ENCODE data around the gene SLCO6A1. TPM values are rescaled to one million over a fixed set of nuclear protein-coding genes. Genes with fewer than 3 reads are reported as not detected.

The SLCO6A1 gene
- total and polyA plus RNA-seq, 2 experiments from 2014 or later: 0.77 to 1.2 TPM

DNA sequence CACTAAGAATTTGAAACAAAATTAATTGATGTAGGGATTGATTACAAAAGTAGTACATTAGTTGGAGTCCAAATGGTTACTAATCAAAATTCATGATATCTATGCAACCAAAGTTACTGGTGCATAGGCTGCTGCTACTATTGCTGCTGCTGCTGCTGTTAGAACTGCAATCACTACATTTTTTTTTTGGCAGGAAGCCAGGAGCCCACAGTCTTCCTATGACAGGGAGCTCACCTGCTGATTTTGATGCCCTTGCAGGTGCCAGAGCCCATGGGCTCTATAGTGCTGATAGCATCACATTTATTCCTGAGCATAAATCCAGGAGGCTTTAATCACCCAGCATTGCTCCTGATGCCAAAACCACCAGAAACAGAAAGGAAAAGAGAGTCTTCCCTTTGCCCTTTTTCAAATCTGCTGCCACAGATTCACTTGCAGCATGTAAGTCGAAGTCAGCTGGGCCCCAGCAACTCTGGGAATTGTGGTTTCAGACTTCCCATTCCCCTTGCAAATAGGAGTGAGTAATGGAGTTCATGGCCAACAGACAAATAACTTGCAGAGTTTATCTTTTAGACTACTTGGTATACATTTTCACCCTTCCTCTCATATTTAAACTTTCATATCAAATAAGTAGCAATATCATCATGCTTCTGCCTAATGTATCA, 17.6 kb downstream of the SLCO6A1 start:
- Histone ChIP-seq H3K4me3 (no peak overlapping the region), H3K4me1 (ENCODE audit: insufficient read depth) (no peaks in the 10 kb centered on the region), H3K27me3 (no peaks in the 10 kb centered on the region), H3K79me2 (no peaks in the 10 kb centered on the region), H3K36me3 (replicated peaks; ENCODE audit: insufficient read depth, low read depth) (no peaks in the 10 kb centered on the region), H3K4me2 (no peak overlapping the region), H4K20me1 (ENCODE audit: insufficient read depth, poor library complexity, severe bottlenecking) (no peaks in the 10 kb centered on the region), H3K27ac (no peak overlapping the region), H2AFZ (no peak overlapping the region), H3K9me2 (replicated peaks; ENCODE audit: insufficient read depth) (no peaks in the 10 kb centered on the region), H3K9me3 (ENCODE audit: low read depth) (no peaks in the 10 kb centered on the region)
- TF ChIP-seq EZH2 (IDR thresholded peaks at IDR 0.05; ENCODE audit: borderline replicate concordance) (no peak), EZH2phosphoT487 (IDR thresholded peaks at IDR 0.05; ENCODE audit: low read depth, severe bottlenecking, unreplicated experiment) (no peak)
- TF ChIP-seq, protein P1, sequence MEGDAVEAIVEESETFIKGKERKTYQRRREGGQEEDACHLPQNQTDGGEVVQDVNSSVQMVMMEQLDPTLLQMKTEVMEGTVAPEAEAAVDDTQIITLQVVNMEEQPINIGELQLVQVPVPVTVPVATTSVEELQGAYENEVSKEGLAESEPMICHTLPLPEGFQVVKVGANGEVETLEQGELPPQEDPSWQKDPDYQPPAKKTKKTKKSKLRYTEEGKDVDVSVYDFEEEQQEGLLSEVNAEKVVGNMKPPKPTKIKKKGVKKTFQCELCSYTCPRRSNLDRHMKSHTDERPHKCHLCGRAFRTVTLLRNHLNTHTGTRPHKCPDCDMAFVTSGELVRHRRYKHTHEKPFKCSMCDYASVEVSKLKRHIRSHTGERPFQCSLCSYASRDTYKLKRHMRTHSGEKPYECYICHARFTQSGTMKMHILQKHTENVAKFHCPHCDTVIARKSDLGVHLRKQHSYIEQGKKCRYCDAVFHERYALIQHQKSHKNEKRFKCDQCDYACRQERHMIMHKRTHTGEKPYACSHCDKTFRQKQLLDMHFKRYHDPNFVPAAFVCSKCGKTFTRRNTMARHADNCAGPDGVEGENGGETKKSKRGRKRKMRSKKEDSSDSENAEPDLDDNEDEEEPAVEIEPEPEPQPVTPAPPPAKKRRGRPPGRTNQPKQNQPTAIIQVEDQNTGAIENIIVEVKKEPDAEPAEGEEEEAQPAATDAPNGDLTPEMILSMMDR (IDR thresholded peaks at IDR 0.05; ENCODE audit: poor library complexity): no peak
- no peak for DNase-seq (ENCODE audit: low spot score)
- WGBS (ENCODE audit: low lambda C conversion rate, missing lambda C conversion rate): 68% methylated on average over 1 of the region's 1 CpG

DNA sequence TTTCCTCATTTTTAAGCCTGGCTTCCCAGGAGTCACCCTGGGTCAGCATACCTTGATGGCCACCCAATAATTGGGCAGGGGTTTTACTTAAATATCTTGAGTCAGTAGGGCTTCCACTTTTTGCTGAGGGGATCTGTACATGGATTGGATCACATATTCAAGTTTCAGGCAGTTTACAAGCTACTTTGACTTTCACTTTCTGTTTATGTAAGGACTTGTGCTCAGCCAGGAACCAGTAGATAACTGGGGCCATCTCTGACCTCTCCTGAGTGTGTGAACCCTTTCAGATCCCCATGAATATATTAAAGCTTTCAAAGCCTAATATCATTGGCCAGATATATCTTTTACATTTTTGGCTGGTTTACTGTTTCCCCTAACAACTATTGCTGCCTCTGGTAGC, 45.1 kb downstream of the SLCO6A1 start:
- no peak overlapping the region for H2AFZ ChIP-seq

DNA sequence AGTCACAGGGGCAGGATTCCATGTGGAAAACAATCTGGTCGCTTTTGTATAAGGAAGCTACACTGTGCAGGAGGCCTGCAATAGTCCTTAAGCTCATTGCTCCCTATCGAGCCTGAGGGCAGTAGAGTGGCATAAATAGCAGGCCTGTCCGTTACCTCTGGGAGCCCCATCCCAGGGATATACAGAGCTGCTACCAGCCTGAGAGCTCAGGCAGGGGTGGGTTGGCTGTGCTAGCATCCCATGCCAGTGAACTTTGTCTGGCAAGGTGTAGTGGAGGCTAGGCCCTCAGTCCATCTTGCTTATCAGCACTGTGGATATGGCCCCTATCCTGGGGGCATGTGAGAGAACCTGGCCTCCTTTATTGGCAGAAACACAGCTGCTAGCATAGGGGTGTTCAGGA, 47.7 kb downstream of the SLCO6A1 start:
- no peak overlapping the region for H3K4me3 ChIP-seq
- no peaks in the 10 kb centered on the region for H3K4me1 ChIP-seq (ENCODE audit: insufficient read depth)
- H3K27me3 ChIP-seq: no peaks in the 10 kb centered on the region
- no peaks in the 10 kb centered on the region for H3K9me3 ChIP-seq (ENCODE audit: low read depth)
- H3K4me2 ChIP-seq: no peak overlapping the region
- H4K20me1 ChIP-seq (ENCODE audit: insufficient read depth, poor library complexity, severe bottlenecking): no peaks in the 10 kb centered on the region
- TF ChIP-seq, protein P1 (IDR thresholded peaks at IDR 0.05; ENCODE audit: poor library complexity): no peak
- TF ChIP-seq EZH2 (IDR thresholded peaks at IDR 0.05; ENCODE audit: borderline replicate concordance) (no peak), EZH2phosphoT487 (IDR thresholded peaks at IDR 0.05; ENCODE audit: low read depth, severe bottlenecking, unreplicated experiment) (no peak)
- no peaks in the 10 kb centered on the region for H3K36me3 ChIP-seq (replicated peaks; ENCODE audit: insufficient read depth, low read depth)
- 94% methylated on average over 3 of the region's 3 CpGs for WGBS (ENCODE audit: low lambda C conversion rate, missing lambda C conversion rate)
- no peak overlapping the region for H2AFZ ChIP-seq
- no peak overlapping the region for H3K27ac ChIP-seq
- no peaks in the 10 kb centered on the region for H3K79me2 ChIP-seq
- no peaks in the 10 kb centered on the region for H3K9me2 ChIP-seq (replicated peaks; ENCODE audit: insufficient read depth)
- no peak for DNase-seq (ENCODE audit: low spot score)

More for the DNA sequence above, 45.1 kb downstream of the SLCO6A1 start:
- H3K36me3 ChIP-seq (replicated peaks; ENCODE audit: insufficient read depth, low read depth): no peaks in the 10 kb centered on the region
- no peaks in the 10 kb centered on the region for H3K79me2 ChIP-seq
- no peak overlapping the region for H3K4me3 ChIP-seq
- H3K27me3 ChIP-seq: no peaks in the 10 kb centered on the region
- no peaks in the 10 kb centered on the region for H3K9me2 ChIP-seq (replicated peaks; ENCODE audit: insufficient read depth)
- H3K4me2 ChIP-seq: no peak overlapping the region
- no peak for DNase-seq (ENCODE audit: low spot score)
- no peaks in the 10 kb centered on the region for H4K20me1 ChIP-seq (ENCODE audit: insufficient read depth, poor library complexity, severe bottlenecking)
- no peaks in the 10 kb centered on the region for H3K4me1 ChIP-seq (ENCODE audit: insufficient read depth)
- no peak overlapping the region for H3K27ac ChIP-seq
- TF ChIP-seq EZH2phosphoT487 (IDR thresholded peaks at IDR 0.05; ENCODE audit: low read depth, severe bottlenecking, unreplicated experiment): no peak
- TF ChIP-seq, protein P1 (IDR thresholded peaks at IDR 0.05; ENCODE audit: poor library complexity): no peak
- TF ChIP-seq EZH2 (IDR thresholded peaks at IDR 0.05; ENCODE audit: borderline replicate concordance): no peak
- no peaks in the 10 kb centered on the region for H3K9me3 ChIP-seq (ENCODE audit: low read depth)
